Measurements from ENCODE around the gene PNPLA7. TPM values are rescaled to one million over a fixed set of nuclear protein-coding genes. Genes with fewer than 3 reads are reported as not detected.

Gene PNPLA7
- total RNA-seq, 4 donors from 2014 or later: 16.0 to 95.4 (median 24.9) TPM

DNA sequence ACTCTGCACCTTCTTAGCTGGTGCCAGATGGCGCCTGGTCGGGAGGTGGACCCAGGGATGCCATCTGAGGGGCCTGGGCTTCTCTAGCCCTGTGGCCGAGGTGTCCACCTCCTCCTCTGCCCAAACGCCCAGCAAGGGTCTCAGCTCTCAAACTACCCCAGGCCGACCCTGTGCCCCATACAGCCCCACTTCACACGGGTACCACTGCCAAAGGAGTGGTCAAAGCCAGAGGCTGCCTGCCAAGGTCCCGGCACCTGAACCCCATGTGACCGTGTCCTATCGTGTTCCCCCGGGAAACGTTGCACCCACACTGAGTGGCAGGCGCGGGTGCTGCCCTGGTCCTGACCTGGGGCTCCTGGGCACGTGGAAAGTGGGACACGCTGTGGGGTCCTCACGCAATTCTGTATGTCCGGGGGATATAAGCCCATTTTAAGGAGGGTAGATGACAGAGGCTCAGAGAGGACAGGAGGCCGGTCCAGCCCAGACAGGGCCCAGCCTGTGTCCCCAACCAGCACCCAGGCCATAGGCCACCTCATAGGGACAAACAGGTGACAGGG is 111.0 kb downstream of the PNPLA7 start:
- no peaks in the 10 kb centered on the region for H3K9me3 ChIP-seq
- in situ Hi-C loops (cut with MboI; ENCODE audit: low pct_ligation_motif_present in 1 of 4, low pct_unique_long_range_greater_than_20kb in 1 of 4, low sequenced_read_pairs in 3 of 4) (no loop called here), intact Hi-C loops (cut with DNase I; ENCODE audit: low total_unique reads) (no loop called here)
- no peak for TF ChIP-seq POLR2AphosphoS5 (IDR thresholded peaks at IDR 0.05)
- TF ChIP-seq EP300 (IDR thresholded peaks at IDR 0.05; ENCODE audit: low read depth): no peak
- TF ChIP-seq, protein P1, sequence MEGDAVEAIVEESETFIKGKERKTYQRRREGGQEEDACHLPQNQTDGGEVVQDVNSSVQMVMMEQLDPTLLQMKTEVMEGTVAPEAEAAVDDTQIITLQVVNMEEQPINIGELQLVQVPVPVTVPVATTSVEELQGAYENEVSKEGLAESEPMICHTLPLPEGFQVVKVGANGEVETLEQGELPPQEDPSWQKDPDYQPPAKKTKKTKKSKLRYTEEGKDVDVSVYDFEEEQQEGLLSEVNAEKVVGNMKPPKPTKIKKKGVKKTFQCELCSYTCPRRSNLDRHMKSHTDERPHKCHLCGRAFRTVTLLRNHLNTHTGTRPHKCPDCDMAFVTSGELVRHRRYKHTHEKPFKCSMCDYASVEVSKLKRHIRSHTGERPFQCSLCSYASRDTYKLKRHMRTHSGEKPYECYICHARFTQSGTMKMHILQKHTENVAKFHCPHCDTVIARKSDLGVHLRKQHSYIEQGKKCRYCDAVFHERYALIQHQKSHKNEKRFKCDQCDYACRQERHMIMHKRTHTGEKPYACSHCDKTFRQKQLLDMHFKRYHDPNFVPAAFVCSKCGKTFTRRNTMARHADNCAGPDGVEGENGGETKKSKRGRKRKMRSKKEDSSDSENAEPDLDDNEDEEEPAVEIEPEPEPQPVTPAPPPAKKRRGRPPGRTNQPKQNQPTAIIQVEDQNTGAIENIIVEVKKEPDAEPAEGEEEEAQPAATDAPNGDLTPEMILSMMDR (IDR thresholded peaks at IDR 0.05): no peak
- no peak for TF ChIP-seq POLR2A (IDR thresholded peaks at IDR 0.05)
- peaks cover 20 to 40% (median 39%) of the 10 kb centered on the region in 4 donors for H3K4me1 ChIP-seq
- no peak overlapping the region for H3K4me3 ChIP-seq
- H3K36me3 ChIP-seq: no peaks in the 10 kb centered on the region
- peak overlapping the region in 3 of 4 donors; percentile 20 to 71 (median 25) for H3K27ac ChIP-seq
- WGBS, 2 donors (ENCODE audit: low coverage in 1 of 2): 45% methylated on average over 18 of the region's 18 CpGs; no CpG with 5 or more reads in 1 of the 2 donors
- H3K27me3 ChIP-seq: peaks cover 34% of the 10 kb centered on the region
- DNase-seq: no peak

DNA sequence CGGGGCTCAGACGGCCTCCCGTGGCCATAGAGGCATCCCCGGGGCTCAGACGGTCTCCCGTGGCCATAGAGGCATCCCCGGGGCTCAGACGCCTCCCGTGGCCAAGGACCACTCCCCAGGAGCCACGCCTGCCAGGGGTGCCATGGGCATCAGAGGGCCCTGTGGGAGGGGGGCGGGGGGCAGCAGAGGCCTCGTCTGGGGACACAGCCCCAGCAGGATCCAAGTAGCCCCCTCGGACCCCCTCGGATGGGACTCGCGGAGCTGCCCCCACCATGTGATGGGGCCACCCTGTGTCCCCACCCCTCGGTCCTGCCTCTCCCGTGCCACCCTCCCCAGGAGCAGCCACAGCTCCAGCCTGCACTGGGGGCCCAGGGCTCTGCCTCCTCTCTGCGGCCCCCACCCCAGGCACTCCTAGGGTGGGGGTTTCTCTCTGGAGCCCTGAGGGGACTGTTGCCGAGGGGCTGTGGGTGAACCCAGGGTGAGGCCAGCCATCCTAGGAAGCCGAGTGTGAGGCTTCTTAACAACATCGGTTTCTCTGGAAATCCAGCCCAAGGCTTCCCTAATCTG is 111.5 kb downstream of the PNPLA7 start:
- Histone ChIP-seq H3K4me3 (no peak overlapping the region), H3K27me3 (peaks cover 30% of the 10 kb centered on the region), H3K27ac (peak overlapping the region in 3 of 4 donors; percentile 20 to 71 (median 25)), H3K36me3 (no peaks in the 10 kb centered on the region), H3K9me3 (no peaks in the 10 kb centered on the region), H3K4me1 (peaks cover 20 to 40% (median 39%) of the 10 kb centered on the region in 4 donors)
- 71% methylated on average over 12 of the region's 22 CpGs; no CpG with 5 or more reads in 1 of the 2 donors for WGBS, 2 donors (ENCODE audit: low coverage in 1 of 2)
- intact Hi-C loops (cut with DNase I; ENCODE audit: low total_unique reads) (no loop called here), in situ Hi-C loops (cut with MboI; ENCODE audit: low pct_ligation_motif_present in 1 of 4, low pct_unique_long_range_greater_than_20kb in 1 of 4, low sequenced_read_pairs in 3 of 4) (no loop called here)
- no peak for TF ChIP-seq POLR2A (IDR thresholded peaks at IDR 0.05)
- TF ChIP-seq, protein P1 (IDR thresholded peaks at IDR 0.05): no peak
- TF ChIP-seq EP300 (IDR thresholded peaks at IDR 0.05; ENCODE audit: low read depth): no peak
- DNase-seq: no peak

DNA sequence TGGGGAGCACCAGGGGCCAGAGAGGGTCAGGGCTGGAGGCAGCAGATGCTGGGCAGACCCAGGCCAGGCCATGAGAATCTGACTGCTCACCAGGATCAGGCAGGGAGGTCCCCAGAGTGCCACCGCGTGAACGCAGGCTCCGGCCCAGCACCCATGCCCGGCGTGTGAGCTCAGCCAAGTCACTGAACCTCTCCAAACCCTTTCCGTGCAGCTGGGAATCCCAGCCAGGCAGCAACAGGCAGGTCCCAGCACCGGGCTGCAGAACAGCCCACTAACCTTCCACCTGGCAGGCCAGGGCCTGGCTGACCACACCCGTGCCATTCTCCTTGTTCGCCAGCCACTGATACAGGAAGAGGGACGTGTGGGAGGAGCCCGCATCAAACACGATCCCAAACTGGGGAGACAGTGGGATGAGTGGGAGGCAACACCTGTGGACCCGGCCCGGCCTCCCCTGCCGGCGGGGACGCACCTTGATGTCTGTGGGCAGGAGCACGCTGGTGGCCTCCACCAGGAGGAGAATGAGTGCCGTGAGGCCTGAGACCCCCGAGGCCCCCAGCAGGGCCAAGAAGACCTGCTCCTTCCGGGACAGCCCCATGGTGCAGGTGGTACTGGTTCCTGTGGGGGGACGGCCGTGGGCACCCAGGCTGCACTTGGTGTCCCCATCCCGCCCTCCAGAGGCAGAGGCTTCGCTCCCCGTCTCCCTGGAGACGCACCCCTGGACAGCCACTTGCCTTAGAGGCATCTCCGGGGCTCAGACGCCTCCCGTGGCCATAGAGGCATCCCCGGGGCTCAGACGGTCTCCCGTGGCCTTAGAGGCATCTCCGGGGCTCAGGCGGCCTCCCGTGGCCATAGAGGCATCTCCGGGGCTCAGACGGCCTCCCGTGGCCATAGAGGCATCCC is 112.3 kb downstream of the PNPLA7 start:
- TF ChIP-seq EP300 (IDR thresholded peaks at IDR 0.05; ENCODE audit: low read depth): no peak
- peak in 1 of 3 donors; percentile 21 for TF ChIP-seq POLR2AphosphoS5 (IDR thresholded peaks at IDR 0.05)
- Histone ChIP-seq H3K27me3 (peaks cover 24% of the 10 kb centered on the region), H3K4me3 (no peak overlapping the region), H3K9me3 (no peaks in the 10 kb centered on the region), H3K4me1 (peaks cover 20 to 40% (median 39%) of the 10 kb centered on the region in 4 donors), H3K36me3 (no peaks in the 10 kb centered on the region), H3K27ac (peak overlapping the region; percentile 34 to 71 (median 44))
- WGBS, 2 donors (ENCODE audit: low coverage in 1 of 2): 48% methylated on average over 14 of the region's 40 CpGs; no CpG with 5 or more reads in 1 of the 2 donors
- in situ Hi-C loops (cut with MboI; ENCODE audit: low pct_ligation_motif_present in 1 of 4, low pct_unique_long_range_greater_than_20kb in 1 of 4, low sequenced_read_pairs in 3 of 4) (no loop called here), intact Hi-C loops (cut with DNase I; ENCODE audit: low total_unique reads) (no loop called here)
- DNase-seq: no peak

DNA sequence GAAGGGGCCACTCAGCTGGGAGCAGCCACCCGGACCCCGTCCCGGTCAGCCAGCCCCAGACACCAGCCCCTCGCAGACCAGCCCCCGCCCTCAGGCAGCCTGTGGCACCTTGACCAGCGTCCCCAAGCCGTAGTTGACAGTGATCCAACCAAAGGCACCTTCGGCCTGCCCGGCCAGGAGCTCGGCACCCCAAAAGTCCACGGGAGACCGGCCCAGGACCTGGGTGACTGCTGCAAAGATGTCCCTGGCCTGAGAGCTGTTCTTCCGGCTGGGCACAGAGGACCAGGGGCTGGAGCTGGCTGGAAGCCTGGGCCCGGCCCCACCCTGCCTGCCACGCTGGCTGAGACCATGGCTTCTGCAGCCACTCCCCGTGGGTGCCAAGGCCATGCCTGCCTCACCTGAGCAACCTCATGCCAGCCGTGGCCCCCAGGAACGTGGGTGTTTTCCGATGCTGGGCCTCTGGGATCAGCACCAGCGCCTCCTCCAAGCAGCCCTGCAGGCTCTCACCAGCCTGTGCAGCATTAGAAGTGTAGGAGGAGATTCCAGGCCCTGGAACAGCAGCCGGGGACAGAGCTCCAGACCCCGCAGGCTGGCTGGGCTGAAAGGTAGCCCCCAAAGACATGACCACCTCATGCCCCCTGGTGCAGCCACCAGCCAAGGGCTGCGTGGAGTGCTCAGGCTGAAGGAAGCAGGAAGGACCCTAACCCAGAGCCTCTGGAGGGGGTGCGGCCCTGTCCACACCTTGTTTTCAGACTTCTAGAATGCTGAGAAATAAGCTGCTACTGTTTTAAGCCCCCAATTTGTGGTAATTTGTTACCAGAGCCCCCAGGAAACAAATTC is 113.2 kb downstream of the PNPLA7 start:
- H3K27ac ChIP-seq: peak overlapping the region; percentile 34 to 71 (median 44)
- 63% methylated on average over 24 of the region's 24 CpGs; no CpG with 5 or more reads in 1 of the 2 donors for WGBS, 2 donors (ENCODE audit: low coverage in 1 of 2)
- intact Hi-C loops (cut with DNase I; ENCODE audit: low total_unique reads): no loop called here
- peak overlapping the region in 2 of 4 donors; percentile 6 to 17 for H3K4me3 ChIP-seq
- DNase-seq: peak; percentile 58
- H3K27me3 ChIP-seq: peaks cover 14% of the 10 kb centered on the region
- in situ Hi-C loops (cut with MboI; ENCODE audit: low pct_ligation_motif_present in 1 of 4, low pct_unique_long_range_greater_than_20kb in 1 of 4, low sequenced_read_pairs in 3 of 4): no loop called here
- H3K36me3 ChIP-seq: no peaks in the 10 kb centered on the region
- H3K4me1 ChIP-seq: peaks cover 20 to 38% (median 36%) of the 10 kb centered on the region in 4 donors
- H3K9me3 ChIP-seq: no peaks in the 10 kb centered on the region
- TF ChIP-seq EP300 (IDR thresholded peaks at IDR 0.05; ENCODE audit: low read depth) (no peak), POLR2AphosphoS5 (IDR thresholded peaks at IDR 0.05) (peak in 2 of 3 donors; percentile 4 to 46), POLR2A (IDR thresholded peaks at IDR 0.05) (no peak)

Data from transverse colon (tissue), 4 donors.